Astrocyte (in vitro differentiated cells and primary cell): ENCODE data around the gene MCUR1.

ENCODE experiments used
- CTCF ChIP-seq: IDR thresholded peaks from 2 replicates; pipeline ENCODE4 v1.5.1; 2011; ENCODE audit warnings: low read depth, mild to moderate bottlenecking, inconsistent platforms, low read length, moderate library complexity; ENCODE audit not compliant: insufficient read depth
- EZH2 ChIP-seq: IDR thresholded peaks from 2 replicates; pipeline ENCODE4 v1.6.1; 2012; ENCODE audit warnings: mild to moderate bottlenecking, low read length, inconsistent platforms; ENCODE audit not compliant: insufficient read depth

GRCh38 chr6:13841936-13842335, 27.6 kb upstream of the MCUR1 start:
- TF ChIP-seq EZH2 (no peak), CTCF (no peak)
